HUES6 (cell line): Measurements from ENCODE around the gene CPLX3.
A peak's percentile ranks its signal among the peaks of the same experiment; 100 is the strongest.

Source experiments
- H3K27ac ChIP-seq: 2 replicates; pipeline ENCODE4 v1.7.0; 2013; ENCODE audit warnings: low read depth, mild to moderate bottlenecking, low read length, inconsistent platforms
- H3K27me3 ChIP-seq: 2 replicates; pipeline ENCODE4 v1.6.1; 2013; ENCODE audit warnings: low read length; ENCODE audit not compliant: control insufficient read depth, insufficient read depth
- H3K36me3 ChIP-seq: 2 replicates; pipeline ENCODE4 v1.6.1; 2013; ENCODE audit warnings: low read length; ENCODE audit not compliant: control insufficient read depth, insufficient read depth
- H3K4me1 ChIP-seq: 2 replicates; pipeline ENCODE4 v1.6.1; 2013; ENCODE audit warnings: low read length; ENCODE audit not compliant: control insufficient read depth, insufficient read depth
- H3K4me3 ChIP-seq: 2 replicates; pipeline ENCODE4 v1.5.1; 2013; ENCODE audit warnings: low read depth, low read length
- H3K9ac ChIP-seq: one replicate; pipeline ENCODE4 v1.6.1; 2013; ENCODE audit warnings: mild to moderate bottlenecking, low read length
- H3K9me3 ChIP-seq: 2 replicates; pipeline ENCODE4 v1.6.1; 2013; ENCODE audit warnings: low read depth, low read length; ENCODE audit not compliant: control insufficient read depth, insufficient read depth

The CPLX3 gene

GRCh38 chr15:74826364-74826819, at the start of gene CPLX3:
Gene CPLX3, plus strand, starts transcription at chr15:74826627. Its CDS starts 77 bp downstream, at chr15:74826704.
- H3K9me3 ChIP-seq, result no peaks in the 10 kb centered on the region
- peaks cover 15% of the 10 kb centered on the region for H3K4me1 ChIP-seq
- peaks cover 61% of the 10 kb centered on the region for H3K27me3 ChIP-seq
- H3K27ac ChIP-seq, result no peak within 1 kb of the TSS
- no peaks in the 10 kb centered on the region for H3K36me3 ChIP-seq
- no peak within 1 kb of the TSS for H3K9ac ChIP-seq
- peak within 1 kb of the TSS; percentile 43; the same call in 1 of the 2 replicates for H3K4me3 ChIP-seq

- Histone ChIP-seq H3K27ac (no peak overlapping the region; the same call in 1 of the 2 replicates), H3K9ac (peak overlapping the region; percentile 55)
Measured at GRCh38 chr15:74776821-74777768, 49.3 kb upstream of the CPLX3 start.

GRCh38 chr15:74777769-74778598, 48.4 kb upstream of the CPLX3 start:
- H3K27ac ChIP-seq, result no peak overlapping the region

More at GRCh38 chr15:74776821-74777768, 49.3 kb upstream of the CPLX3 start:
- no peaks in the 10 kb centered on the region for H3K36me3 ChIP-seq
- H3K27me3 ChIP-seq, result peaks cover 15% of the 10 kb centered on the region
- H3K4me1 ChIP-seq, result peaks cover 60% of the 10 kb centered on the region
- H3K9me3 ChIP-seq, result no peaks in the 10 kb centered on the region
- no peak overlapping the region for H3K4me3 ChIP-seq

GRCh38 chr15:74778599-74778970, 47.8 kb upstream of the CPLX3 start:
- no peaks in the 10 kb centered on the region for H3K9me3 ChIP-seq
- no peaks in the 10 kb centered on the region for H3K36me3 ChIP-seq
- H3K9ac ChIP-seq, result no peak overlapping the region
- peaks cover 60% of the 10 kb centered on the region for H3K4me1 ChIP-seq
- H3K27ac ChIP-seq, result no peak overlapping the region
- H3K4me3 ChIP-seq, result no peak overlapping the region
- peaks cover 15% of the 10 kb centered on the region for H3K27me3 ChIP-seq

More at GRCh38 chr15:74777769-74778598, 48.4 kb upstream of the CPLX3 start:
- Histone ChIP-seq H3K9me3 (no peaks in the 10 kb centered on the region), H3K4me3 (no peak overlapping the region), H3K4me1 (peaks cover 60% of the 10 kb centered on the region), H3K36me3 (no peaks in the 10 kb centered on the region), H3K9ac (peak overlapping the region; percentile 55), H3K27me3 (peaks cover 15% of the 10 kb centered on the region)

- H3K36me3 ChIP-seq, result no peaks in the 10 kb centered on the region
- no peak overlapping the region for H3K4me3 ChIP-seq
- H3K4me1 ChIP-seq, result peaks cover 58% of the 10 kb centered on the region
- H3K9ac ChIP-seq, result no peak overlapping the region
- H3K9me3 ChIP-seq, result no peaks in the 10 kb centered on the region
- no peak overlapping the region for H3K27ac ChIP-seq
- peaks cover 15% of the 10 kb centered on the region for H3K27me3 ChIP-seq
Measured at GRCh38 chr15:74779162-74779648, 47.2 kb upstream of the CPLX3 start.

- peak overlapping the region; percentile 70 for H3K4me3 ChIP-seq
- H3K36me3 ChIP-seq, result no peaks in the 10 kb centered on the region
- peaks cover 15% of the 10 kb centered on the region for H3K27me3 ChIP-seq
- H3K27ac ChIP-seq, result no peak overlapping the region
- H3K9ac ChIP-seq, result no peak overlapping the region
- H3K4me1 ChIP-seq, result peaks cover 58% of the 10 kb centered on the region
- H3K9me3 ChIP-seq, result no peaks in the 10 kb centered on the region
Measured at GRCh38 chr15:74780523-74781430, 45.6 kb upstream of the CPLX3 start.

GRCh38 chr15:74781431-74782258, 44.8 kb upstream of the CPLX3 start, which contains the start of gene CSK:
Gene CSK, plus strand, starts transcription at chr15:74782080. Its CDS starts 16,218 bp downstream, at chr15:74798298.
- H3K27me3 ChIP-seq, result peaks cover 15% of the 10 kb centered on the region
- peak within 1 kb of the TSS; percentile 70 for H3K4me3 ChIP-seq
- H3K9me3 ChIP-seq, result no peaks in the 10 kb centered on the region
- H3K36me3 ChIP-seq, result no peaks in the 10 kb centered on the region
- peaks cover 55% of the 10 kb centered on the region for H3K4me1 ChIP-seq
- H3K27ac ChIP-seq, result no peak within 1 kb of the TSS
- H3K9ac ChIP-seq, result peak within 1 kb of the TSS; percentile 70

- H3K4me1 ChIP-seq, result peaks cover 49% of the 10 kb centered on the region
Measured at GRCh38 chr15:74782259-74783071, 44.0 kb upstream of the CPLX3 start.

More at GRCh38 chr15:74782259-74783071, 44.0 kb upstream of the CPLX3 start:
- Histone ChIP-seq H3K9ac (peak overlapping the region; percentile 70), H3K9me3 (no peaks in the 10 kb centered on the region), H3K27me3 (peaks cover 15% of the 10 kb centered on the region), H3K36me3 (no peaks in the 10 kb centered on the region), H3K4me3 (peak overlapping the region; percentile 63), H3K27ac (no peak overlapping the region)
